Heart left ventricle (tissue), 16 donors: ENCODE data around the gene SLC6A7. TPM values are rescaled to one million over a fixed set of nuclear protein-coding genes. Genes with fewer than 3 reads are reported as not detected.

Experiments
- ATAC-seq, 4 donors: fragments of 200-7000 bp; cut with Tn5 transposase; one replicate each; pipeline ENCODE4 v1.9.1; 2020 to 2022; ENCODE audit warnings: moderate library complexity in 4 of 4, mild to moderate bottlenecking in 3 of 4, moderate number of reproducible peaks in 1 of 4
- DNase-seq, 5 donors: peaks; one replicate each; pipeline ENCODE4 v3.0.0-alpha.2; 2020
- H3K27ac ChIP-seq, 12 donors: fragments of 200-600 bp; sonication (generic) in 4 of 12; one replicate each; pipeline versions ENCODE4 v1.5.0 to v1.8.0; 2016 to 2022; ENCODE audit warnings: mild to moderate bottlenecking in 2 of 12
- H3K27me3 ChIP-seq, 9 donors: fragments of 200-600 bp; sonication (generic) in 2 of 9; one replicate each; pipeline versions ENCODE4 v1.5.1 to v1.8.0; 2016 to 2022; ENCODE audit warnings: mild to moderate bottlenecking in 3 of 9
- H3K36me3 ChIP-seq, 9 donors: fragments of 200-600 bp; sonication (generic) in 2 of 9; one replicate each; pipeline versions ENCODE4 v1.5.0 to v1.8.0; 2018 to 2022; ENCODE audit warnings: mild to moderate bottlenecking in 2 of 9
- H3K4me1 ChIP-seq, 12 donors: fragments of 200-600 bp; sonication (generic) in 4 of 12; one replicate each; pipeline versions ENCODE4 v1.5.0 to v1.8.0; 2016 to 2022; ENCODE audit warnings: mild to moderate bottlenecking in 3 of 12
- H3K4me3 ChIP-seq, 12 donors: fragments of 200-600 bp; sonication (generic) in 4 of 12; one replicate each; pipeline versions ENCODE4 v1.5.0 to v1.8.0; 2017 to 2022; ENCODE audit warnings: mild to moderate bottlenecking in 9 of 12, moderate library complexity in 4 of 12
- H3K9me3 ChIP-seq, 12 donors: fragments of 200-600 bp; sonication (generic) in 4 of 12; one replicate each; pipeline versions ENCODE4 v1.5.0 to v1.8.0; 2016 to 2022; ENCODE audit warnings: mild to moderate bottlenecking in 1 of 12
- CTCF ChIP-seq, 12 donors: fragments of 200-600 bp; sonication (generic) in 4 of 12; IDR thresholded peaks; one replicate each; pipeline versions ENCODE4 v1.5.0 to v1.8.0; 2018 to 2022; ENCODE audit warnings: antibody characterized with exemption in 12 of 12, mild to moderate bottlenecking in 5 of 12
- POLR2A ChIP-seq, 2 donors: fragments of 450-650 bp; IDR thresholded peaks; one replicate each; pipeline ENCODE4 v1.6.1; 2017; ENCODE audit warnings: antibody characterized with exemption in 2 of 2, mild to moderate bottlenecking in 2 of 2, moderate library complexity in 2 of 2
- WGBS, 4 donors: extraction: QIAGEN DNeasy Blood & Tissue Kit in 2 of 4; methylation state at CpG; one replicate each; pipeline versions ENCODE4 v1.1.5 to v1.1.7; 2013 to 2018; 5-methylcytosine and 5-hydroxymethylcytosine counted together
- intact Hi-C, 10 donors: fragments of 100-400 bp; cut with DNase I; formaldehyde crosslinking; loops; one replicate each; pipeline versions ENCODE4 v1.11.1 to v1.14.2; 2022
- polyA plus RNA-seq, 2 donors: library from polyadenylated mRNA; stranded (reverse); fragments of 200-250 nt; gene quantifications; one replicate each; pipeline ENCODE4 v1.2.3, GENCODE V29; 2013
- total RNA-seq, 9 donors: library from RNA; depleted of rRNA in 2 of 9; stranded (reverse); fragments of >200 nt in 2 of 9; fragmentation: NEBNext Ultra II Directional in 3 of 9; extraction: Animal tissue kit (Norgen Biotek cat#: 25700) in 3 of 9; gene quantifications; one replicate each; pipeline versions ENCODE4 v1.1.0 to v1.2.4, GENCODE V29; 2016 to 2023
- donor health status: ischemic (EF 13 %, LVEDD 7.1; RV severe dilation, severe dysfunction).
- donor health status: healthy with polysubstance abuse.
- donor health status: DM: no; HTN: yes; CAD: no.
- donor health status: DM: no; HTN: no; CAD: no.
- donor health status: ischemic (EF 25% LVEDD 6.9; RV normal size, moderate dysfunction).
- donor health status: ischemic (EF 25% LVEDD 5.7; RV mildly dilated, moderate dysfunction).
- donor health status: healthy.
- donor health status: DM: yes; HTN: yes; CAD: no.
- donor health status: ischemic (EF 35%, LVEDD 5.7; RV mildly dilated, moderate dysfunction).
- donor health status: nonischemic (EF 11% LVEDD 7.7; RV severe dilation, severe dysfunction).
- donor health status: DM: yes; HTN: yes; CAD: no.
- donor health status: PGD.
- donor health status: ischemic (EF 29% LVEDD 5.4; RV normal size, mild dysfunction).
- donor health status: nonischemic (EF 23%, LVEDD 6.1; RV moderate dilation, normal function).

The SLC6A7 gene
- total and polyA plus RNA-seq, 11 donors = not detected

GRCh38 chr5:150256410-150257064 is 66.7 kb downstream of the SLC6A7 start:
- no peaks in the 10 kb centered on the region for H3K36me3 ChIP-seq
- no peak overlapping the region for H3K4me3 ChIP-seq
- H3K9me3 ChIP-seq = no peaks in the 10 kb centered on the region
- intact Hi-C loops = no loop called here
- peak in 1 of 4 donors; percentile 14 for ATAC-seq
- no peak overlapping the region for H3K27ac ChIP-seq
- WGBS, 4 donors = 75 to 80% (median 76%) methylated on average over 10 to 12 of the region's 12 CpGs
- no peak for TF ChIP-seq POLR2A (IDR thresholded peaks at IDR 0.05)
- TF ChIP-seq CTCF (IDR thresholded peaks at IDR 0.05) = peak in 4 of 12 donors; percentile 6 to 26 (median 16)
- no peak for DNase-seq
- H3K4me1 ChIP-seq = peaks cover 0 to 10% (median 0%) of the 10 kb centered on the region in 12 donors
- no peaks in the 10 kb centered on the region for H3K27me3 ChIP-seq

DNA sequence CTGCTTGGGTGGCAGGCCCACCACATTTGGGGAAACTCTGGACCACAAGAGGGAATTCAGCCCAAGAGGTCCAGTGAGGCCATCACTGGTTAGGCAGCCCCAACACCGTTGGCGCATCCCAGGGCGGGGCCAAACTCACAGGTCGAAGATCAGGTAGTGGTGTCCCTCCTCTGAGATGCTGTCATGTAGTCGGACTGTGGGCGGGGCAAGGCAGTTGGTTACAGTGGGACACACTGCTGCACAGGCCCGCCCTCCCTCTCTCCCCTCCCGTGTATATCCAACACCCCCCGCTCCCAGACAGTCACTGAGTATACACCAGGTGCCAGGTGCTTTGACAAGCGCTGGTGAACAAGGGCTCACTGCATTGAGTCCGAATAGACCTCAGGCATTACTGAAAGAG is 67.6 kb downstream of the SLC6A7 start:
- no peak overlapping the region for H3K4me3 ChIP-seq
- H3K36me3 ChIP-seq = no peaks in the 10 kb centered on the region
- H3K27ac ChIP-seq = no peak overlapping the region
- TF ChIP-seq POLR2A (IDR thresholded peaks at IDR 0.05) = no peak
- whole genome bisulfite sequencing, 4 donors = 90 to 93% (median 91%) methylated on average over 11 of the region's 11 CpGs
- intact Hi-C loops = no loop called here
- H3K9me3 ChIP-seq = no peaks in the 10 kb centered on the region
- no peaks in the 10 kb centered on the region for H3K27me3 ChIP-seq
- DNase-seq = no peak
- no peak for ATAC-seq
- peaks cover 0 to 10% (median 0%) of the 10 kb centered on the region in 12 donors for H3K4me1 ChIP-seq

- 48 to 65% (median 61%) methylated on average over 5 to 6 of the region's 6 CpGs for WGBS, 4 donors
- TF ChIP-seq CTCF (IDR thresholded peaks at IDR 0.05) (peak in 1 of 12 donors; percentile 29), POLR2A (IDR thresholded peaks at IDR 0.05) (no peak)
- no peaks in the 10 kb centered on the region for H3K27me3 ChIP-seq
- no peaks in the 10 kb centered on the region for H3K9me3 ChIP-seq
- H3K27ac ChIP-seq = no peak overlapping the region
- peak in 1 of 4 donors; percentile 70 for ATAC-seq
- no peak overlapping the region for H3K4me3 ChIP-seq
- peaks cover 0 to 10% (median 0%) of the 10 kb centered on the region in 12 donors for H3K4me1 ChIP-seq
- peak in 2 of 5 donors; percentile 45 to 47 for DNase-seq
- intact Hi-C loops = no loop called here
- no peaks in the 10 kb centered on the region for H3K36me3 ChIP-seq
These were observed 68.3 kb downstream of the SLC6A7 start for GRCh38 chr5:150258130-150258529.

Other genes starting within 250 kb of the SLC6A7 start
- gene PDE6A, start 245.3 kb upstream of the SLC6A7 start, total RNA-seq = under 1 TPM in 8 of 9 donors, not detected in 1; 0.08 to 0.35 (median 0.13) TPM
- under 1 TPM; 0.04 to 0.08 TPM for gene PDE6A, start 245.3 kb upstream of the SLC6A7 start, polyA plus RNA-seq
- gene SLC26A2, start 229.3 kb upstream of the SLC6A7 start, total RNA-seq = 10 to 100 TPM in 1 of 9 donors, 1 to 10 TPM in 8; 3.5 to 14.7 (median 6.8) TPM
- gene SLC26A2, start 229.3 kb upstream of the SLC6A7 start, polyA plus RNA-seq = 10 to 100 TPM in 1 of 2 donors, 1 to 10 TPM in 1; 1.5 to 22.1 TPM
- 1 to 10 TPM; 1.3 to 4.3 (median 2.6) TPM for gene TIGD6, start 189.4 kb upstream of the SLC6A7 start, total RNA-seq
- gene TIGD6, start 189.4 kb upstream of the SLC6A7 start, polyA plus RNA-seq = 1 to 10 TPM; 2.3 to 3.0 TPM
- 10 to 100 TPM; 12.4 to 25.9 (median 17.5) TPM for gene HMGXB3, start 189.3 kb upstream of the SLC6A7 start, total RNA-seq
- 10 to 100 TPM; 10.7 to 18.8 TPM for gene HMGXB3, start 189.3 kb upstream of the SLC6A7 start, polyA plus RNA-seq
- 100 to 1,000 TPM in 1 of 9 donors, 10 to 100 TPM in 6, 1 to 10 TPM in 2; 5.8 to 143 (median 12.0) TPM for gene CSF1R, start 103.5 kb upstream of the SLC6A7 start, total RNA-seq
- gene CSF1R, start 103.5 kb upstream of the SLC6A7 start, polyA plus RNA-seq = 1 to 10 TPM; 5.0 to 5.6 TPM
- 100 to 1,000 TPM in 3 of 9 donors, 10 to 100 TPM in 6; 28.3 to 112 (median 45.6) TPM for gene PDGFRB, start 34.2 kb upstream of the SLC6A7 start, total RNA-seq
- gene PDGFRB, start 34.2 kb upstream of the SLC6A7 start, polyA plus RNA-seq = 10 to 100 TPM; 27.6 to 53.1 TPM
- under 1 TPM in 2 of 9 donors, not detected in 7; 0.29 TPM for gene CDX1, start 23.3 kb upstream of the SLC6A7 start, total RNA-seq
- under 1 TPM in 1 of 2 donors, not detected in 1; 0.17 TPM for gene CDX1, start 23.3 kb upstream of the SLC6A7 start, polyA plus RNA-seq
- gene CAMK2A, start 99.7 kb downstream of the SLC6A7 start, total RNA-seq = 10 to 100 TPM in 8 of 9 donors, 1 to 10 TPM in 1; 4.8 to 26.0 (median 15.6) TPM
- 10 to 100 TPM in 1 of 2 donors, 1 to 10 TPM in 1; 3.2 to 15.2 TPM for gene CAMK2A, start 99.7 kb downstream of the SLC6A7 start, polyA plus RNA-seq
- gene ARSI, start 112.8 kb downstream of the SLC6A7 start, total RNA-seq = under 1 TPM in 7 of 9 donors, not detected in 2; 0.12 to 0.95 (median 0.35) TPM
- gene ARSI, start 112.8 kb downstream of the SLC6A7 start, polyA plus RNA-seq = under 1 TPM in 1 of 2 donors, not detected in 1; 0.68 TPM
- 10 to 100 TPM; 12.6 to 29.9 (median 16.0) TPM for gene TCOF1, start 167.6 kb downstream of the SLC6A7 start, total RNA-seq
- 10 to 100 TPM; 11.9 to 18.8 TPM for gene TCOF1, start 167.6 kb downstream of the SLC6A7 start, polyA plus RNA-seq
- gene CD74, start 222.8 kb downstream of the SLC6A7 start, total RNA-seq = 1,000 to 10,000 TPM in 2 of 9 donors, 100 to 1,000 TPM in 7; 139 to 2,756 (median 300) TPM
- 100 to 1,000 TPM; 147 to 208 TPM for gene CD74, start 222.8 kb downstream of the SLC6A7 start, polyA plus RNA-seq